ENCODE results near the gene WNT7A. TPM values are rescaled to one million over a fixed set of nuclear protein-coding genes. Genes with fewer than 3 reads are reported as not detected.

Gene WNT7A
- total and polyA plus RNA-seq, 2 donors (not counting 3 experiments of a cell fraction or from before 2014, with no cell fraction given) = not detected

GRCh38 chr3:13767030-13767429 lies 112.8 kb downstream of the WNT7A start:
- H2AFZ ChIP-seq (ENCODE audit: low read depth, low read length) = no peak overlapping the region
- H3K36me3 ChIP-seq (ENCODE audit: control insufficient read depth in 2 of 2, extremely low read depth in 1 of 2, insufficient read depth in 2 of 2, low read length in 2 of 2) = no peaks in the 10 kb centered on the region
- no peaks in the 10 kb centered on the region for H3K9me1 ChIP-seq (replicated peaks; ENCODE audit: control insufficient read depth, extremely low read depth, insufficient read depth, low read length)
- no peak for FAIRE-seq
- no peak for TF ChIP-seq FOS (IDR thresholded peaks at IDR 0.05; ENCODE audit: borderline replicate concordance, insufficient read depth, low read length)
- TF ChIP-seq MYC (IDR thresholded peaks at IDR 0.05; ENCODE audit: low read depth, low read length) = no peak
- no peak for TF ChIP-seq POLR2AphosphoS5 (IDR thresholded peaks at IDR 0.05; ENCODE audit: insufficient read depth, low read depth, low read length)
- TF ChIP-seq CTCF (IDR thresholded peaks at IDR 0.05; ENCODE audit: extremely low read depth in 1 of 2, insufficient read depth in 1 of 2, low read depth in 1 of 2, low read length in 2 of 2) = no peak
- no peak for TF ChIP-seq JUN (IDR thresholded peaks at IDR 0.05; ENCODE audit: borderline replicate concordance, insufficient read depth, insufficient read length, low read depth)
- TF ChIP-seq MAX (IDR thresholded peaks at IDR 0.05; ENCODE audit: insufficient read depth, insufficient read length) = no peak
- no peak for TF ChIP-seq EZH2 (IDR thresholded peaks at IDR 0.05; ENCODE audit: borderline replicate concordance, low read depth, low read length, severe bottlenecking)
- TF ChIP-seq GATA2 (IDR thresholded peaks at IDR 0.05; ENCODE audit: insufficient read depth, insufficient read length, low read depth, low read length) = no peak
- no peak for TF ChIP-seq POLR2A (IDR thresholded peaks at IDR 0.05; ENCODE audit: low read depth, low read length)
- H3K27ac ChIP-seq (ENCODE audit: insufficient read depth, low read depth, low read length) = no peak overlapping the region
- CTCF ChIA-PET = no interaction called here
- H3K27me3 ChIP-seq (ENCODE audit: control insufficient read depth in 2 of 2, insufficient read depth in 2 of 2, low read length in 2 of 2) = no peaks in the 10 kb centered on the region
- H3K9ac ChIP-seq (replicated peaks; ENCODE audit: extremely low read depth, insufficient read depth, low read length) = no peak overlapping the region
- intact Hi-C loops (cut with micrococcal nuclease) (no loop called here), dilution Hi-C loops (cut with MboI; ENCODE audit: extremely low pct_ligation_motif_present, low sequenced_read_pairs) (no loop called here)
- no peaks in the 10 kb centered on the region for H4K20me1 ChIP-seq (replicated peaks; ENCODE audit: control insufficient read depth, extremely low read depth, insufficient read depth, low read length)
- H3K4me1 ChIP-seq (ENCODE audit: control insufficient read depth, extremely low read depth, insufficient read depth, low read length) = no peaks in the 10 kb centered on the region
- DNase-seq (ENCODE audit: low read depth, low spot score) = no peak
- H3K79me2 ChIP-seq (ENCODE audit: control insufficient read depth, insufficient read depth, low read length) = no peaks in the 10 kb centered on the region
- no peak overlapping the region for H3K4me3 ChIP-seq (replicated peaks in 1 of 3; ENCODE audit: insufficient read depth in 1 of 3, low read depth in 1 of 3, low read length in 3 of 3)
- H3K4me2 ChIP-seq (ENCODE audit: insufficient read depth, low read length) = no peak overlapping the region
- POLR2A ChIA-PET = no interaction called here
- no peaks in the 10 kb centered on the region for H3K9me3 ChIP-seq (replicated peaks; ENCODE audit: control insufficient read depth, insufficient read depth, low read length)
- BruUV-seq (replicated peaks) = no TSS peak

Other genes with a start within 250 kb of the WNT7A start
- 12.4 and 13.6 TPM in 2 replicates for gene CHCHD4, start 244.8 kb upstream of the WNT7A start, total RNA-seq
- gene CHCHD4, start 244.8 kb upstream of the WNT7A start, polyA plus RNA-seq = 6.5 and 8.5 TPM in 2 replicates
- 69.6 and 80.6 TPM in 2 replicates for gene TMEM43, start 245.0 kb upstream of the WNT7A start, total RNA-seq
- gene TMEM43, start 245.0 kb upstream of the WNT7A start, polyA plus RNA-seq = 119 and 122 TPM in 2 replicates